Small intestine (tissue), 7 donors: ENCODE measurements around the gene SLC6A13. TPM values are rescaled to one million over a fixed set of nuclear protein-coding genes. Genes with fewer than 3 reads are reported as not detected.

Source experiments
- DNase-seq, 2 donors: peaks; one replicate each; pipeline versions ENCODE4 v3.0.0 to v3.0.0-alpha.2; 2013
- FAIRE-seq: peaks from 2 replicates; lab custom pipeline; 2012; peaks lifted over from hg19 to GRCh38; lab: Jason Lieb, UNC
- H3K27ac ChIP-seq, 3 donors: one replicate each; pipeline ENCODE4 v1.5.1; 2013; ENCODE audit warnings: low read length in 2 of 3, mild to moderate bottlenecking in 2 of 3, control low read depth in 1 of 3, inconsistent platforms in 1 of 3, low read depth in 1 of 3, moderate library complexity in 1 of 3
- H3K27me3 ChIP-seq, 3 donors: one replicate each; pipeline ENCODE4 v1.6.1; 2013; ENCODE audit warnings: low read length in 3 of 3, inconsistent platforms in 1 of 3; ENCODE audit not compliant: control insufficient read depth in 3 of 3, insufficient read depth in 3 of 3
- H3K36me3 ChIP-seq, 3 donors: one replicate each; pipeline ENCODE4 v1.6.1; 2013; ENCODE audit warnings: low read length in 3 of 3, inconsistent platforms in 1 of 3, low read depth in 1 of 3, mild to moderate bottlenecking in 1 of 3, moderate library complexity in 1 of 3; ENCODE audit not compliant: control insufficient read depth in 3 of 3, insufficient read depth in 2 of 3
- H3K4me1 ChIP-seq, 3 donors: one replicate each; pipeline ENCODE4 v1.6.1; 2013; ENCODE audit warnings: low read length in 2 of 3, inconsistent platforms in 1 of 3, low read depth in 1 of 3, mild to moderate bottlenecking in 1 of 3, moderate library complexity in 1 of 3; ENCODE audit not compliant: control insufficient read depth in 3 of 3, insufficient read depth in 2 of 3
- H3K4me3 ChIP-seq, 3 donors: one replicate each; pipeline ENCODE4 v1.5.1; 2013; ENCODE audit warnings: low read length in 3 of 3, control low read depth in 1 of 3, inconsistent platforms in 1 of 3, low read depth in 1 of 3, mild to moderate bottlenecking in 1 of 3, moderate library complexity in 1 of 3
- H3K9me3 ChIP-seq, 2 donors: one replicate each; pipeline ENCODE4 v1.6.1; 2013; ENCODE audit warnings: low read depth in 1 of 2, low read length in 1 of 2; ENCODE audit not compliant: control insufficient read depth in 2 of 2, insufficient read depth in 1 of 2
- WGBS, 3 donors: extraction: QIAGEN DNeasy Blood & Tissue Kit; methylation state at CpG; one replicate each; pipeline ENCODE4 v1.1.7; 2013; 5-methylcytosine and 5-hydroxymethylcytosine counted together
- polyA plus RNA-seq, 4 donors: library from polyadenylated mRNA; stranded (reverse) in 3 of 4; unstranded in 1 of 4; fragments of 200-250 nt in 3 of 4; fragments of 120-200 nt in 1 of 4; gene quantifications; one replicate each; pipeline versions ENCODE4 v1.2.1 to v1.2.3, GENCODE V29; 2013
- donor health status: healthy with polysubstance abuse.
- donor health status: control.
- donor health status: control.
- donor health status: Bipolar disorder and iron deficiency.
- donor health status: healthy.

SLC6A13 gene
- polyA plus RNA-seq, 4 donors: 0.24 to 18.6 (median 5.8) TPM

DNA sequence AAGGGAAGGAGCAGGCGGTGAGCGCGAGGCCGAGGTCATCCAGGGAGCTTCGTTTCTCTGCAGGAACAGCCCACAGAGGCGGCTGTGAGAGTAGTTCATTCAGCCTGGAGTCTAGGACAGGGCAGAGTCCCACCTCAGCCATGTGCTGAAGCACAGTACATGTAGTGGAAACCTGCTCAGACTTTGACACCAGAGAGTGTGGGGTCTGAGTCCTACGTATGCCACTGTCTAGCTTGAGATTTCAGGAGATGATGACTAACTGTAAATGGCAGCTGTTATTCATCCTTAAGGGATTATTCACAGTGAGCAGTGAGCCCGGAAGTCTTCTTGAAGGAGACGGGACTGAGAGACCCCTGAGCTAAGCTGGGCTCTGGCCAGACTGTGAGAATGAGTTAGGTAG lies 938 bp upstream of the SLC6A13 start:
- 77 to 83% (median 81%) methylated on average over 9 of the region's 9 CpGs for WGBS, 3 donors
- H3K27ac ChIP-seq: no peak overlapping the region
- no peaks in the 10 kb centered on the region for H3K4me1 ChIP-seq
- DNase-seq: no peak
- H3K4me3 ChIP-seq: no peak overlapping the region
- H3K36me3 ChIP-seq: no peaks in the 10 kb centered on the region
- no peak for FAIRE-seq
- H3K9me3 ChIP-seq: no peaks in the 10 kb centered on the region
- H3K27me3 ChIP-seq: peaks cover 0 to 18% (median 0%) of the 10 kb centered on the region in 3 donors

DNA sequence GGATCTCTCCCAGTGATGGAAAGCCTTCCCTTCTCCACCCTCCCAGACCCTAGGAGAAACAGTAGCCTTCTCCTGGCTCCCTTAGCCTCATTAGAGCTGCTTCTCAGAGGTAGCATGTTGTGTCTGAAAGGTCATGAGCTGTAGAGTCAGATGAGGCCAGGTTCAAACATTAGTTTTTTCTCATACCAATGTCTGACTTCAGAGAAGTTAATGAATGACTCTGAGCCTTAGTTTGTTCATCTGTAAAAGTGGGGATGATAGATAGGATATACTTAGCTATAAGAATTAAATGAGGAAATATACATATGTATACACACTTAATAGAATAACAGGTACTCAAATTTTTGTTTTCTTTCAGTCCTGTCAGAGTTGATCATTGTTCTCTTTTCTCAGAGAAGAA lies 523 bp downstream of the SLC6A13 start:
- FAIRE-seq: no peak
- H3K4me3 ChIP-seq: no peak overlapping the region
- peaks cover 0 to 11% (median 0%) of the 10 kb centered on the region in 3 donors for H3K27me3 ChIP-seq

DNA sequence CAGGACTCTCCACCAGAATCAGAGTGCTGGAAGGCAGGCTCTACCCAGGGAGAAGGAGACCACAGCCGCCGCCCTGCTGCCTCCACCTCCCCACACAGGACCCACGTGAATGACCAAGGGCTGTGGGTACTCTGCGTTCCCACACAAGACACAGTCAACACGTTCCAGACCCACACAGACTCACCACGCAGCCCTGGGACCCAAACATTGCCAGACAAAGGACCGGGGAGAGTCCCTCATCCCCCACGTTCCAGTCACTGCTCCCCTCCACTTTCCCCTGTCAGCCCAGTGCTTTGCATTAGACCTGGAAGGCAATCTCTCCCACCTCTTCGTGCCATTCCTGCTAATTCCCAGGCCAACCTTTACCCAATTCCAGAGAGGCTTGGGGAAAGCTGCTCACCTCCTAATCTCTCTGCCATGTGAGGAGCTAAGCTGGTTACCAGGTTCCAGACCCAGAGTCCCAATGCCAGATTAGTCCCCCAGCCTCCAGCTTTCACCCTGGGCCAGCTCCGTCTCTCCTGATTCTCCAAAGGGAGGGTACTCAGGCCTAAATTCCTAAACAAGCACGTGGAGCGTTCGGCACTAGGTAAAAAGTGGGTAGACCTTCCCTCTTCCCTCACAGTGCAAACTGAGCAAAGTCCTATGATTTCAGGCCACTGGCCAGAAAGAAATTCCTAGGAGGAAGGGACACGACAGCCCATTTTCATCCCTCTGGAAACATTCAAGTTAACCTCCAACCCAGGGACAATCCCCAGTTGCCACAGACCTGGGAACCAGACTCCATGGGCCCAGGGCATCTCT lies 4.9 kb downstream of the SLC6A13 start:
- Histone ChIP-seq H3K9me3 (no peaks in the 10 kb centered on the region), H3K4me1 (no peaks in the 10 kb centered on the region), H3K27me3 (peaks cover 0 to 6% (median 4%) of the 10 kb centered on the region in 3 donors), H3K27ac (no peak overlapping the region), H3K4me3 (no peak overlapping the region), H3K36me3 (no peaks in the 10 kb centered on the region)
- DNase-seq (no peak), FAIRE-seq (no peak)
- 57 to 74% (median 68%) methylated on average over 12 to 14 of the region's 14 CpGs for WGBS, 3 donors

More for the DNA sequence above, 523 bp downstream of the SLC6A13 start:
- no peak overlapping the region for H3K27ac ChIP-seq
- H3K9me3 ChIP-seq: no peaks in the 10 kb centered on the region
- no peaks in the 10 kb centered on the region for H3K36me3 ChIP-seq
- DNase-seq: no peak
- H3K4me1 ChIP-seq: no peaks in the 10 kb centered on the region

DNA sequence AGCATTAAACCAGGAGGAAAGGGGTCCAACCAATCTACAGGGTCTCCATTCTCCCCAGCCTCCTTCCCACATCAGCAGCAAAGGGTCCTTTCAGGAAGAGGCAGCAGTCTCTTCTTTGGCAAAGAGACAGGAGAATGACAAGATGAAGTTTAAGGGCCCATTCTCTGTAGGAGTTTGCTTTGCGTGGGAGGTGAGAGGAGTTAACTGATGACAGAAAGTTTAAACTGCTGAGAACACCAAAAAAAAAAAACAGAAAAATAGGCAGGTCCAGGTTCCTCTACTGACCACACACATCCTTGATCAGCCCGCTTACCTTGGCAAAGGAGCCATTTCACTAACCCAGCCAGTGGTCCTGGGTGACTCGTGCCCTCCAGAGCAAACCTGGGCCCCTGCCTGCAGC lies 5.7 kb downstream of the SLC6A13 start:
- Histone ChIP-seq H3K27me3 (peaks cover 0 to 4% (median 4%) of the 10 kb centered on the region in 3 donors), H3K4me1 (no peaks in the 10 kb centered on the region), H3K4me3 (no peak overlapping the region), H3K36me3 (no peaks in the 10 kb centered on the region), H3K9me3 (no peaks in the 10 kb centered on the region), H3K27ac (no peak overlapping the region)
- WGBS, 3 donors: 80 to 81% (median 81%) methylated on average over 3 of the region's 3 CpGs
- DNase-seq: no peak
- no peak for FAIRE-seq

DNA sequence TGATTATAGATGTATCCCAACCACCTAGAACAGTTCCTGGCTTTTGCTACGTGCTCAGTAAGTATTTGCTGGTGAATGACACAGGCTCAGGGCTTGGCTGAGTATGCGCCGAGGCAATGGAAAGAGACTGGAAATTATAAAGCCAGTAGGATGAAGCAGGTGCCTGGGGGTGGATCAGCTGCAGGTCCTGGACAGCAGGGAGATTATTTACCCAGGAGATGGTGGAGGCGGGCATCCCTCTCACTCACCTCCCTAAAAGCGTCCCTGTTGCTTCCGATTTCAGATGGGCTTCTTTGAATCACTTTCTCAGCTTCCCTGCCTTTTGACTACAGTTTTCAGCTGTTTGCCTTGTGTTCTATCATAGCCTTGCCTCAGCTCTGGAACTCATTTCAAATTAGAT lies 6.4 kb downstream of the SLC6A13 start:
- no peaks in the 10 kb centered on the region for H3K9me3 ChIP-seq
- H3K4me3 ChIP-seq: no peak overlapping the region
- WGBS, 3 donors: 86 to 92% (median 90%) methylated on average over 6 of the region's 6 CpGs
- H3K36me3 ChIP-seq: no peaks in the 10 kb centered on the region
- DNase-seq (no peak), FAIRE-seq (no peak)
- H3K27me3 ChIP-seq: peaks cover 0 to 4% (median 4%) of the 10 kb centered on the region in 3 donors
- H3K4me1 ChIP-seq: no peaks in the 10 kb centered on the region
- H3K27ac ChIP-seq: no peak overlapping the region

DNA sequence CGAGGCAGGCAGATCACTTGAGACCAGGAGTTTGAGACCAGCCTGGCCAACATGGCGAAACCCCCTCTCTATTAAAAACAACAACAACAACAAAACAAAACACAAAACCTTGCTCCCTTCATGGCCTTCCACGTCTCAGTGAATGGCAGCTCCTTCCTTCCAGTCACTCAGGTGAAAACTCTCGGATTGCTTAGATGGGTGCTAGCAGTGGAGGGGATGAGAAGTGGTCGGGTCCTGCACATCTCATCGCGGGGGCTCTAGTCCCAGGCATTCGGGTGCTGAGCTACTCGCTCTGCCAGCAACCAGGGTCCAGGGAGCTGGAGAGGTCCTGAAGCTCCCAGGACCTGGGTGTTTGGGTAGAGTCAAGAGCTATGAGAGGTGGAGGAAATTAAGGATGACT lies 7.7 kb downstream of the SLC6A13 start:
- WGBS, 3 donors: 81 to 86% (median 85%) methylated on average over 9 of the region's 9 CpGs
- peaks cover 0 to 4% (median 4%) of the 10 kb centered on the region in 3 donors for H3K27me3 ChIP-seq
- no peak overlapping the region for H3K27ac ChIP-seq
- FAIRE-seq: no peak
- DNase-seq: no peak
- no peaks in the 10 kb centered on the region for H3K4me1 ChIP-seq
- no peaks in the 10 kb centered on the region for H3K9me3 ChIP-seq
- no peaks in the 10 kb centered on the region for H3K36me3 ChIP-seq
- no peak overlapping the region for H3K4me3 ChIP-seq

DNA sequence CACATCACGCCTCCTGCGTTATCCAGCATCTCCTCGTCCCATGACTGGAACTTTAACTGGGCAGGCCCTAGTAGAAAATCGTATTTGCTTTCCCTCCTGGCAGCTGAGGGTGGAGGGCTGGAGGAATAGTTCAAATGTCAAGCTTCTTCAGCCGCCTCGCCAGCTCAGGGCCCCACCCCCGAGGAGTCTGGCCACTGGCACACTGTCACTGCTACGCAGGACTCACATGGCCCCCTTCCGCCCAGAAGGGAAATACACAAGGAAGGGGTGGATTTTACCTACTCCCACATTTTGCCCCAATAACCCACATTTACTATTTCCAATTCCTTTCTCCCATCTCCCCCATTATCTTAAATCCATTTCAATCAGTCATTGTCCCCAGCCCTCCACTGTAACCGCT lies 8.6 kb downstream of the SLC6A13 start:
- DNase-seq (no peak), FAIRE-seq (no peak)
- Histone ChIP-seq H3K27me3 (peaks cover 0 to 4% (median 4%) of the 10 kb centered on the region in 3 donors), H3K36me3 (no peaks in the 10 kb centered on the region), H3K9me3 (no peaks in the 10 kb centered on the region), H3K4me1 (no peaks in the 10 kb centered on the region), H3K4me3 (no peak overlapping the region), H3K27ac (no peak overlapping the region)
- 63 to 70% (median 66%) methylated on average over 10 of the region's 10 CpGs for WGBS, 3 donors

DNA sequence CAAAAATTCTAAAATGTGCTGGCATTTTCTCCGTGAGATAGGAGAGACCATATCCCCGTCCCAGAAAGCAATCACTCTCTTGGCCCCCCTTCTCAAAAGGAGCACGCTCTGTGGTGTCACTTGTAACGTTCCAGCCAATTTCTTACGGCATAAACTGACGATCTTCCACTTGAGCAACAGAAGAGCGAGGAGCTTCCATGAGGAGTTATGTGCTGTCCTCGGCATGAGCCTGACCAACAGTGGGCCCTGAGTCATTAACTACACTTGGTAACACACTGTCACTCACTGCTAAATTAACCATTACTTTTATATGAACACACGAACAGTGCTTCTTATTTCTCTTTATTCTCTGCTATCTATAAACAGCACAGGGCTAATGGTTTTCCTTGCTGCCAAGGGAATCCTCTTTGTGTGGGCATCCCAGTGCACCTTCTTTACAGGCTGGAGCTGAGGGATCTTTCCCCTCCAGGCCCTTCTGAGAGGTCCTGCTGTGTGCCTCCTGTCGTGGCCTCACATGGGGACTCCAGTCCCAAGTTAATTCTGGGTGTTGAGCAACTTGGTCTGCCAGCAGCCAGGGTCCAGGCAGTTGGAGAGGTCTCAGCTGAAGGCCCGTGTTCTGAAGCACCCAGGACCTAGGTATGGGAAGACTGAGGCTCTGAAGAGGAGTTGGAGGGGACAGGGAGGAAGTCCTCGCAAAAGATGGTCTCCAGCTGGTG lies 9.4 kb downstream of the SLC6A13 start:
- no peak for FAIRE-seq
- no peak overlapping the region for H3K4me3 ChIP-seq
- H3K9me3 ChIP-seq: no peaks in the 10 kb centered on the region
- no peaks in the 10 kb centered on the region for H3K4me1 ChIP-seq
- peaks cover 0 to 4% (median 2%) of the 10 kb centered on the region in 3 donors for H3K27me3 ChIP-seq
- no peak overlapping the region for H3K27ac ChIP-seq
- peak in 1 of 2 donors; percentile 42 for DNase-seq
- 66 to 69% (median 68%) methylated on average over 12 of the region's 12 CpGs for WGBS, 3 donors
- H3K36me3 ChIP-seq: no peaks in the 10 kb centered on the region
